Left ventricle myocardium inferior (tissue), 1 donor: ENCODE measurements around the gene CAPZA2. TPM values are rescaled to one million over a fixed set of nuclear protein-coding genes. Genes with fewer than 3 reads are reported as not detected.

Experiments used
- total RNA-seq: library from RNA; stranded (reverse); fragmentation: NEBNext Ultra II Directional; extraction: Animal tissue kit (Norgen Biotek cat#: 25700); gene quantifications from one replicate; pipeline ENCODE4 v1.2.1, GENCODE V29; 2021
- donor health status: DM: no; HTN: yes; CAD: no; lungs with severe emphysema.

CAPZA2 gene
- total RNA-seq, 1 donor from 2014 or later: 313 TPM

Other genes starting within 250 kb of the CAPZA2 start
- gene MET, start 190.4 kb upstream of the CAPZA2 start, total RNA-seq: 13.1 TPM
- gene ST7, start 90.9 kb downstream of the CAPZA2 start, total RNA-seq: 28.5 TPM